Skin of body (tissue), 2 donors: ENCODE results near the gene EBF4. TPM values are rescaled to one million over a fixed set of nuclear protein-coding genes. Genes with fewer than 3 reads are reported as not detected.

ENCODE experiments used
- small RNA-seq: library from RNA; depleted of rRNA; stranded (forward); fragments of <200 nt; gene quantifications from one replicate; pipeline ENCODE3, GENCODE V24; 2014; ENCODE audit warnings: low replicate concordance
- total RNA-seq: library from RNA; depleted of rRNA; stranded (reverse); fragments of >200 nt; gene quantifications from one replicate; pipeline ENCODE4 v1.2.3, GENCODE V29; 2014

The EBF4 gene
- total RNA-seq, 1 donor from 2014 or later: 2.5 TPM

Small RNA genes within 50 kb of the gene (small RNA-seq; reads per million reads assigned to genes)
- gene SNORA51 (not detected), gene SNORD110 (not detected), gene SNORD56 (not detected), gene SNORD57 (not detected), gene SNORD86 (not detected)

Other genes with a start within 250 kb of the EBF4 start
- gene SNRPB, start 222.0 kb upstream of the EBF4 start, total RNA-seq: 81.6 TPM
- gene ZNF343, start 183.9 kb upstream of the EBF4 start, total RNA-seq: 17.4 TPM
- gene TMC2, start 156.2 kb upstream of the EBF4 start, total RNA-seq: 0.10 TPM
- gene NOP56, start 40.1 kb upstream of the EBF4 start, total RNA-seq: 98.3 TPM
- gene IDH3B, start 28.6 kb upstream of the EBF4 start, total RNA-seq: 65.0 TPM
- gene CPXM1, start 107.8 kb downstream of the EBF4 start, total RNA-seq: 30.5 TPM
- gene C20orf141, start 122.2 kb downstream of the EBF4 start, total RNA-seq: not detected
- gene TMEM239, start 123.6 kb downstream of the EBF4 start, total RNA-seq: not detected
- 16.4 TPM for gene PCED1A, start 147.9 kb downstream of the EBF4 start, total RNA-seq
- 22.7 TPM for gene VPS16, start 148.0 kb downstream of the EBF4 start, total RNA-seq
- gene PTPRA, start 180.7 kb downstream of the EBF4 start, total RNA-seq: 56.5 TPM